Fibroblast of gingiva (primary cell): ENCODE data around the gene PWP2.
"Not testable (repeated sequence)": the region's sequence is repeated elsewhere in the genome, so short reads cannot be mapped to it uniquely, and the experiment has no call there.

ENCODE experiments used
- DNase-seq: peaks from one replicate; pipeline ENCODE4 v3.0.0-alpha.2; 2011; ENCODE audit warnings: low read depth

The PWP2 gene

GRCh38 chr21:44138039-44138438, 30.8 kb downstream of the PWP2 start:
- not testable (repeated sequence) for DNase-seq

GRCh38 chr21:44139787-44140551, 32.8 kb downstream of the PWP2 start:
- not testable (repeated sequence) for DNase-seq

DNA sequence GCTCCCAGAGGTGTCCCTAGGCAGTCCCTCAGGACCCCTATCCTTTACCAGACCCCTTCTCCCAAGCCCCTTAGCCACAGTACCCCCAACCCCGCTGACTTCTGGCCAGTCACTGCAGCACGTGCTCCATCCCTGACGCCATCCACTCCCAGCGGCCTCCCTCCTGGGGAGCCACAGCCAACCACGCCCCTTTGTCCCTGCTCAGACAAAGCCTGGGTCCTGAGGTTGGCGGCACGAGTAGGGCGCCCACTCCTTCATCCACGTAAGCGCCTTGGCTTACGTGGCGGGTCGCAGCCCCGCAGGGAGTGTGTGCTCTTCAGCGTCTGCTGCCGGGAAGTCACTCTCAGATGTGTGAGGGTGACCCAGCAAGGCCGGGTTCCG, 33.3 kb downstream of the PWP2 start:
- DNase-seq: not testable (repeated sequence)

DNA sequence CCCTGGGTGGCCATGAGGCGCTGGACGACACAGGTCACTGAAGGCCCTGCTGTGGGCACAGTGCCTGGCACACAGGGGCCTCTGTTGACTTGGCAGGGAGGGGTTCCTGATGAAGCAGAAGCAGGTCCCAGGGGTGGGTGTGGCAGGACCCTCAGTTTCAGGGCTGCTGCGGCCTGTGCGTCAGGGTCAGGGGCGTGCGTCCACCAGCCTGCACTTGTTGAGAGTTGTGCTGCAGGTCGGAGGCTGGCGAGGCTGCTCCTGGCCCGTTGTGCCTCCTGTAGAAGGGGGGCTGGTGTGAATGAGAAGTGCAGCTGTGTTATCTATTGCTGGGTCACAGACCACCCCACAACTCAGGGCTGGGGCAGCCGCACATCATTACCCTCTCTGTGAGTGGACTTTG, 35.3 kb downstream of the PWP2 start:
- not testable (repeated sequence) for DNase-seq

GRCh38 chr21:44143380-44143779, 36.2 kb downstream of the PWP2 start:
- DNase-seq: not testable (repeated sequence)

- DNase-seq: not testable (repeated sequence)
Measured at GRCh38 chr21:44143996-44144395, 36.8 kb downstream of the PWP2 start.

DNA sequence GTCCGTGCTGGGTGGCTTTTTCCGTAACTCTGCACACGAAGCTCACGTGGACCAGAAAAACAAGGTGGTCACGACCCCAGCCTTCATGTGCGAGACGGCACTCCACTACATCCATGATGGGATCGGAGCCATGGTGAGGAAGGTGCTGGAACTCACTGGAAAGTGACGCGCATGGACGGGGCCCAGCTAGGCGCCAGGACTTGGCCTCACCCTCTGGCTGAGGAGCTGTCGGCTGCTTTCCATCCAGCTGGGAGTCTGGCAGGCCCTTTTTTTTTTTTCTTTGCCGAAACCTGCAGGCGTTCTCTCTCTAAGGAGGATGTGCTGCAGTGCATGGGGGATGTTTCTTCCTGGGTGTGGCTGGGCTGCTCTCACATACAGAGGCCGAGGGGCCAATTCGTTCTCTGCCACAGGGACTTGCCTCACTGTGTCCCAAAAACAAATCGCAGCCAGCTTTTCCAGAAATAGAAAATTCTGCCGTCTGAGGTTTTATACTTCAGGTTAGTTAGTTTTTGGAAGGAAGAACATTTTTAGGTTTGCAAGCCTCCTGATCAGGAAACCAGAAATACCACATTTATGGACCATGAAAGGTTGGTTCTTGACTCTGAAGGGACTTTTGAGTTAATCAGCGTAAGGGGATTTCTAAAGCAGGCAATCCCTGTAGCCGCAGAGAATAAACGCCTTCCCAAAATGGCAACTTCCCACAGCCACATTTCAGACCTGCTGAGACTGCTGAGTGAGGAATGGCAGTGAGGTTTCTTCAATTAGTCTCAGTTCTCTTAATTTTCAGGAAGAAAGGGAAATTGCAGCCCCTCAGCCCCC, 37.8 kb downstream of the PWP2 start:
- not testable (repeated sequence) for DNase-seq

- DNase-seq: not testable (repeated sequence)
Measured at GRCh38 chr21:44145616-44146015, 38.4 kb downstream of the PWP2 start.

- DNase-seq: not testable (repeated sequence)
Measured at GRCh38 chr21:44147108-44147507, 39.9 kb downstream of the PWP2 start.

DNA sequence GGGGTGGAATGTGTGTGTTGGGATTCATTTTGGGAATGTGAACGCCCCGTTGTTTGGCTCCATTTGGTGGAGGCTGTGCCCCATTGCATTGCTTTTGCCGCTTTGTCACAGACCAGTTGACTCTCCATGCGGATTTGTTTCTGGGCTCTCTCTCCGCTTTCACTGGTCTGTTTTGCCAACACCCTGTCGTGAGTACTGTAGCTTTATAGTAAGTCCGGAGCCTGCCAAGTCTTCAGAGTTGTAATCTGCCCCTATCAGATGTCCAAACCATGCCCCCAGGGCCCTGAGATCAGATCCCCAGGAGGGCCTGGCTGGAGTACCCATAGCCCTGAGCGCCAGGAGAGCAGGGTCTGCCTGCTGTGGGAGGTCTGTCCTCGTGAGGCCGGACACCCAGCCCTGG, 43.1 kb downstream of the PWP2 start:
- not testable (repeated sequence) for DNase-seq

GRCh38 chr21:44153214-44153888, 46.2 kb downstream of the PWP2 start:
- not testable (repeated sequence) for DNase-seq

GRCh38 chr21:44153889-44154228, 46.7 kb downstream of the PWP2 start:
- not testable (repeated sequence) for DNase-seq

DNA sequence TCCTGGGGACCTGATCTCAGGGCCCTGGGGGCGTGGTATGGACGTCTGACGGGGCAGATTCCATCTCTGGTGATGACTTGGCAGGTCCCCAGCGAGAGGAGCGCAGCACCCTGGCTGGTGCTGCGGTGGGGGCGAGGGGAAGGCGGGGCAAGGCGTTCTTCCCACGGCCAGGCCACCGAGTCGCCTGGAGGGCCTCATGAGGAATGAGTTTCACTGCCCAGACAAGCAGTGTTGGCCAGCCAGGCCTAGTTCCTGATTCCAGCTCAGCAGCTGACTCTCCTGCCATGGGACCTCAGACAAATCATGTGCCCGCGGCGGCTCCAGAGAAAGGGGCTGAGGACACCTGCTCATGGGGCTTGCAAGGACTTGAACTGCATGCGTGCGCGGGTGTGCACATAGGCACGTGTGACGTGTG, 47.6 kb downstream of the PWP2 start:
- not testable (repeated sequence) for DNase-seq

DNA sequence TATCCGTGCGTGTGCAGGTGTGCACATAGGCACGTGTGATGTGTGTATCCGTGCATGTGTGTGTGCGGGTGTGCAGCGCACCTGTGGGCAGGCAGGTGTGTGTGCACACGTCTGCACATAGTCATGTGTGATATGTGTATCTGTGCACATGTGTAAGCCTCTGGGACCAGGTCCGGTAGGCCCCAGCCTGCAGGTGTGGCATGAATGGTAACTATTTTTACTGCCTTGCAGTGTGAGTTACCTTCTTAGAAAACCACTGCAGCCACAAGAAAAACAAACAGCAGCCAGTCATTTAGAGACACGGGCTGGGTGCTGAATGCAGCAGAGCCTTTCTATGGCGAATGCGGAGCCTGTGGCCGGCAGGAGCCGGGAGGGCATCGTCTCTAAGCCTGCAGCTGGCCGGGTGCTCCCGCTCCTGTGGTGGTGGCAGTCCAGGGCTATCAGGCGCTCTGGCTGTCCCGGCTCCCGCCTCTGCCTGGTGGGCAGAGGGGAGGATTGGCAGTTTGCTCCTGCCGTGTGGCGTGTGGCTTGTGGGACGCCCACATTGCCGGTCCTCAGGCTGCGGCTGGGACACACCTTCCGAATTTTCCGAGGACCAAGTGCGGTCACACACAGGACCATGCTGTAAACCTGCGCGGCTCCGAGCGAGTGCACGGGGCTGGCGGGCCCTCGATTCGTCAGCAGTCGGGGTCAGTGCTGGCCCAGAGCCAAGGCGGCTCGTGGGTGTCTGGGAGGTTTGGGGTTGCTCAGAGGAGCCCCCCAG, 48.2 kb downstream of the PWP2 start:
- DNase-seq: not testable (repeated sequence)

DNA sequence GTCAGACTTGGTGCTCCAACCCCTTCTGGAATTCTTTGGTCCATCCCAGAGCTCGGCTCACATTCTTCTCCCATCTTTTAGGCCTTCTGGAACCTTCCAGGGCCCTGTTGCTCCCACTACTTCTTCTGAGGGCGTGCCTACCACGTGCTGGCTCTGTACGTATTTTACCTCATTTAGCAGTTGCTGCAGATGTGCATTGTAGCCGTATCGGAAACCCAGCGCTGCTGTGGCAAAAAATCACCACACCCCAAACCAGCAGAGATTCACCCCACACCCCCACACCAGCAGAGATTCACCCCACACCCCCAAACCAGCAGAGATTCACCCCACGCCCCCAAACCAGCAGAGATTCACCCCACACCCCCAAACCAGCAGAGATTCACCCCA, 48.8 kb downstream of the PWP2 start:
- DNase-seq: not testable (repeated sequence)

GRCh38 chr21:44157439-44158081, 50.4 kb downstream of the PWP2 start:
- DNase-seq: not testable (repeated sequence)

- DNase-seq: not testable (repeated sequence)
Measured at GRCh38 chr21:44158082-44158468, 50.9 kb downstream of the PWP2 start.

GRCh38 chr21:44159349-44160297, 52.4 kb downstream of the PWP2 start:
- not testable (repeated sequence) for DNase-seq

GRCh38 chr21:44160298-44160672, 53.1 kb downstream of the PWP2 start:
- DNase-seq: not testable (repeated sequence)

- DNase-seq: not testable (repeated sequence)
Measured at GRCh38 chr21:44160821-44161220, 53.6 kb downstream of the PWP2 start.
